Inflammatory macrophage (primary cell): ENCODE measurements around the gene RNF166.

Experiments
- DNase-seq, 2 donors: peaks; one replicate each; pipeline ENCODE4 v3.0.0-alpha.2; 2020 to 2022

The RNF166 gene

GRCh38 chr16:88691129-88691813 lies 14.9 kb downstream of the RNF166 start:
- DNase-seq, result no peak

- peak in 1 of 2 donors; percentile 31 for DNase-seq
Measured at GRCh38 chr16:88690341-88691128, 15.7 kb downstream of the RNF166 start.

DNA sequence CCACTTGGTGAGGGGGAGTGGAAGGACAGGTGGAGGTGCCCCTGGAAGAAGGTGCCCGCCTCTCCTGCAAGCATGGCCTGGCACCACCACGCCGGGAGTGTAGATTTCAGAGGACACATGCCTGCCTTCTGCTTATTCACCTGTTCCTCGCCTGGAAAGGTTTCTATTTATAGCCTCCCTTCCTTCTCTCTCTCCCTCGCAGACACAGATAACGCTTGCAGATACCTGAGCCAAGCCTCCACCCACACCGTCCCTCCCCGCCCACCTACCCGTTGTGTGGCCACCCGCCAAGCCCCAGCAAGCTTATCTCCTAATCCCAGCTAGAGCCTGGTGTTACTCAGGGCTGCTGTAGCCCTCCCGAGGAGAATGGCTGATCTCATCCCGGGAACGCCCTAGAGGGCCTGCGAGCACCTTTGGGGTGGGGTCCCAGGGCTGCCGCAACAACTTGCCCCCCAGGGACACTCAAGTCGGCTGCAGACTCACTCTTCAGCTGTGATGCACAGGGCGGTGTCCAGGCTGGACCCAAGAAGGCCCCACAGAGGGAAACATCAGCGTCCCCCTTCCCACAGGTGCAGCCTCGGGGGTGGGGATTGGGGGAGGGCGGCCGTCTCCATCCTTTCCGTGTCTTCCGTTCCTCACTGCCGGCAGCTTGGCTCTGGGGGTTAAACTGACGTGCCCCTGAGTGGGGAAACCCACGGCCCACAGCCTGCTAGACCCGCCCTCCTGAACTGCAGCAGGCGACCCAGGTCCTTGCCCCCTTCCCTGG lies 18.0 kb downstream of the RNF166 start:
- DNase-seq, result no peak

DNA sequence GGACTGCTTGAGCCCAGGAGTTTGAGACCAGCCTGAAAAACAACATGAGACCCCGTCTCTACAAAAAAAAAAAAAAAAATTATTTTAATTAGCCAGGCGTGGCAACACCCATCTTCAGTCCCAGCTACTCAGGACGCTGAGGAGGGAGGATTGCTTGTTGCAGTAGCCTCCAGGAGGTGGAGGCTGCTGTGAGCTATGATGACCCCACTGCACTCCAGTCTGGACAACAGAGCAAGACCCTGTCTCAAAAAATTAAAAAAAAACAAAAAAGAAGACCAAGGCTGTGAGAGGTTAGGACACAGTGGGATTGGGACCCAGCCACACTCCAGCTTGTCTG lies 18.6 kb downstream of the RNF166 start:
- no peak for DNase-seq

DNA sequence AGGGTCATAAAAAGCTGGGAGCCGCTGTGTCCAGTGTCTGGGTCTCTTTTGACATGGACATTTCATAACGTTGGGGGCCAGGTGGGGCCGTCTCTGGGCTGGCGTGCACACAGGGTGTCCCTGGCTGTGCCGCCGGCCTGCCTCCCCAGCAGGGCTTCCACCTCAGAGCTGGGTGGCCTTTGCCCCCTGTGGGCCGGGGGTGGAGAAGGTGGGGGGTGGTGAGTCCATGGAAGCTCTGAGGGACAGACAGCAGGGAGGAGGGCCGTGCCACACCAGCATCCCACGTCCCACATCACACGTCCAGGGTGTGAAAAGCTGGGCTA lies 19.0 kb downstream of the RNF166 start:
- no peak for DNase-seq

GRCh38 chr16:88686439-88687253 lies 19.6 kb downstream of the RNF166 start, which contains the start of gene SNAI3:
Gene SNAI3, minus strand, starts transcription at chr16:88686507. Its CDS starts 101 bp downstream, at chr16:88686406.
- DNase-seq, result peak; percentile 94 to 99

GRCh38 chr16:88686062-88686438 lies 20.2 kb downstream of the RNF166 start:
- DNase-seq, result peak in 1 of 2 donors; percentile 44

DNA sequence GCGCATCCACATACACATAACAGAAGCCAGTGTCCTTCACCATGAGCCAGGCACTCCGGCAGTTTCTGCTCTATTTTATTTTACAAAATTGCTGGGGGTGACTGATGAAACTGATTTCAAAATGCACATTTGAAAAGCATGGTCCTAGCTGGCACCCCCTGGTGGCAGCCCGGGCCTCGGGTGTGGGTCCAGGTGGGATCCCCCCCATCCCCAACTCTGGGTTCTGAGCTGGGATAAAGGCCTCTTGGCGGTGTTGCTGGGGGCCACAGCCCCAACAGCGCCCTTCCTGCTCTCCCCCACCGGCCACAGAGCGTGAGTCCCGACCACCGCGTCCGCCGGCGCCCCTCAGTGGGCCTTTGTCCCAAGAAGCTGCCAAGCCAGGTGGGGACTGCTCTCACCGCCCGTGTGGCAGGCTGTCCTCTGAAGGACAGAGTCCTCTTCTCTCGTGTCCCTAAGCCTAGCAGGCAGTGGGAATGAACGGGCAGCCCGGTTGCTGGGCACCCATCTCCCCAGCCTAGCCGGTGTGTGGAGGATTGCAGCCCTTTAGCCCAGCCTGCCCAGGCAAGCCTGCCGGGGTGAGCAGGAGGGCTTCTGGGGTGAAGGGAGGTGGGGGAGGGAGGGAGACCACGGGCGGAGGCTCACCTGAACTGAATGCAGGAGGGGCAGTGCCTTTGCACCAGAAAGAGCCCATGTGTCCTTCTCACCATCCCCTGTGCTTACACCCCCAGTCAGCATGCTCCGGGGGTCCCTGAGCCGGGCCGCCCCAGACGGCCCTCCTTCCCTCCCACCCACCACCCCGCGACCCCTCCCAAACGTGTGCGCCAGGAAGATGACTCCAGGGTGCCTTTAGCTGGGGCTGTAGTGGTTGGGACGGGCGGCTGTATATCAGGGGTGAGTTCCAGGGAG lies 20.8 kb downstream of the RNF166 start:
- DNase-seq, result peak; percentile 68 to 83

DNA sequence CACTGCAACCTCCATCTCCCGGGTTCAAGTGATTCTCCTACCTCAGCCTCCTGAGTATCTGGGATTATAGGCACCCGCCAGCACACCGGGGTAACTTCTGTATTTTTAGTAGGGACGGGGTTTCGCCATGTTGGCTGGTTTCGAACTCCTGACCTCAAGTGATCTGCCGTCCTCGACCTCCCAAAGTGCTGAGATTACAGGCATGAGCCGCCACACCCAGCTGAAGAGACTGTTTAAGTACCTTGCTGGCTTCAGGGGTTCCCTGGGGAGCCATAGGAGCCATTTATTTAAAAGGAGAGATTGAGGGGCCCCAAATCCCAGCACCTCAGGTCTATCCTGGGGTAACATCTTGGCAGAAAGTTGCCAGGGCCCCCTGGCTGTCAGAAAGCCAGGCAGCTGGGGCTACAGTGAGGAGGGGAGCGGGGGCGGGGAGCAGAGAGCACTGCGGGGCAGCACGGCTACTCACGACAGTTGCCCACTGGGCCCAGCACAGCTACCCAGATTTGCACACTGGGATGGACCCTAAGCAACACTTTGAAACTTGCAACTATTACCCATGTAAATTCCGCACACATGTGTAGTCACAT lies 21.5 kb downstream of the RNF166 start:
- DNase-seq, result peak in 1 of 2 donors; percentile 41

DNA sequence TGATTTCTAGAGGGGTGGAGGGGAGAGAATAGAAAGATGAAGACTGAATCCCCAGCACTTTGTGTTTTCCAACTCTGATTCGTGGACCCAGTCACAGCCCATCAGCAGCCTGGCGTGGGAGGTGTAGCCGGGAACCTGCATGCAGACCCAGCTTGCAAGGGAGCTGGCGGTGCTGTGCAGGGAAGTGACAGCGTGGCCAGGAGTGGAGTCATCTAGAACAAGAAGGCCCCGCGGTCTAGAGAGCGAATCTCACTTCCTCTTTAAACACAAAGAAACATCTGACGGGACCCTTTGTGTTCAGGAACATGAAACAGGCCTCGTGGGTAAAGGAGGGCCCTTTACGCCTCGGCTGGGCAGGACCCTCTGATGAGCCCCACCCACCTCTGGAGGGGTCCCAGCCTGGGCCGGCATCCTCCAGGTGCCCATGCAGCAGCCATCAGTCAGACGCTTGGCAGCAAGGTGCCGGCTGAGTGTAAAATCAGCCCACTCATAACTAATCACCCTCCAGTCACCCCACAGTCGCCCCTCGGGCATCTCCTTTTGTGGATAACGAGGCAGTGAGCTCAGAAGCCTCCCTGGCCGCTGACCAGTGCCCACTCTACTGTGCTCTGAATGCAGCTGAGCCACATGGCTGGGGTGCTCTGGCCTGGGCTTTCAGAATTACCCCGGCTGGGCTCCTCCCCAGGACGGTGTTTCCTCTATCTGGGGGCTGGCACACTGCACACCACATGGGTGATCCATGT lies 24.3 kb downstream of the RNF166 start:
- peak; percentile 89 to 97 for DNase-seq

DNA sequence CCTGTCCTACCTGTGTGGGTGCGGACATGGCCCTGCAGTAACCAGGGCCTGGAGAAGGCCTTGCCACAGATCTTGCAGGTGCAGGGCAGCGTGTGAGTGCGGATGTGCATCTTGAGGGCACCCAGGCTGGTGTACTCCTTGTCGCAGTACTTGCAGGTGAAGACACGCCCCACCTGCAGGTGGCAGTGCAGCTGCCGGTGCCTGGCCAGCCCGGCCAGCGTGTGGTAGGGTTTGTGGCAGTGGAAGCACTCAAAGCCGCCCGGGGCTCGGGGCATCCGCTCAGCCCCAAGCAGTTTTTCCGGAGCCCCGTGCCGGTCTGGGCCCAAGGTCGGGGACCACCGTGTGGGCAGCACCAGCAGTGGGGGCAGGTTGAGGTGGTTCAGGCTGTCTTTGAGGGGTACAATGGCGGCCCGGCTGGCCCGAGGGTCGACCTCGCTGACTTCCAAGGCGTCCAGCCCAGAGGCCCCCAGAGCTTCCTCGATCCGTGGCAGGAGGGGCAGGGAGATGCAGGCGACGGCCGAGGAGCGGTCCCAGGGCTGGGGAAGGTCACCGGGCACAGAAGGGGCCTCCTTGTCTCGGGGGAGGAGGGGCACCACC lies 25.0 kb downstream of the RNF166 start:
- no peak for DNase-seq

GRCh38 chr16:88680554-88681083 lies 25.6 kb downstream of the RNF166 start:
- no peak for DNase-seq

DNA sequence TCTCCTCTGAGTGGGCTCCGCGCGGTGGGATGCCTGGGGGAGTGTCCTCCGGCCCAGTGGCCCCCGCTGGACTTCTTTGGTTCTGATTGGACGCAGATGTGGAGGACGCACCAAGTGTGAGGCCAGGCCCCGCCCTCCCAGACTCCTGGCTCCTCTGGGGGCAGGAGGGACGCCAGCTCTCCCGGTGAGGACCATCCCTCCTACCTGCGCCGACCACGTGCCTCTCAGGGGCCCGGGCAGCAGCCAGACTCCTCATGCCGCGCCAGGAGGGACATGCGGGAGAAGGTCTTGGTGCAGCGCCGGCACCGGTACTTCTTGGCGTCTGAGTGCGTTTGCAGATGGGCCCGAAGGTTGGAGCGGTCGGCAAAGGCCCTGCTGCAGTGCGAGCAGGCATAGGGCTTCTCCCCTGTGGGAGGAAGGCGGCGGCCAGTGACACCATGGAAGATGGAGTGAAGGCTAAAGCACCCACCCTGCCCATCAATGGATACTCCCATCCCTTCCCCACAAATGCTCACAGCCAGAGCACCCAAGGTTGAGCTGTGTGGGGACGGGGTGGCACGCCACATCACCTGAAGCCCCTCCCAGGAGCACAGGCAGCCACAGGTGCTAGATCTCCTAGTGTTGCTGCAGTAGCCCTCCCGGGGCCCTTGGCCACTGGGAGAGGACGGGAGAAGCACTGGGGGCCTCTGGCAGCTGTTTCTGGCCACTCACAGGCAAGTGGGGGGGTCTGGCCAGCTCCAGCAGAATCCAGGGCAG lies 27.8 kb downstream of the RNF166 start:
- no peak for DNase-seq

DNA sequence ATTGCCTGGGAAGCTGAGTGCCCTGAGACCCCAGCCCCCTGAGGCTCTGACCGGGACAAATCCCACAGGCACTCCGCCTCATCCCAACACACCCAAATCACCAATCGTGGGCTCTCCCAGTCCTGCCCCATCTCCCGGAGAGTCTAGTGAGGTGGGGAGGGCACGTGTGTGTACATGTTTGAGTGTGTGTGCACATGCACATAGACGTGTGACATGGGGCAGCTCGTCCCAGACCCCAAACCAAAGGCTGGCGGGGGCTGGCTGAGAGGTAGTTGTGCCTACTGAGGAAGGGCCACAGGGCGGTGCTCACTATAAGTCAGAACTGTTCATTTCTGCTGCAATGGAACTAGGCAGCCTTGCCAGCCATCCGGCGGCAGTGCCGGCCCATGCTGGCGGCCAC lies 28.5 kb downstream of the RNF166 start:
- DNase-seq, result no peak

DNA sequence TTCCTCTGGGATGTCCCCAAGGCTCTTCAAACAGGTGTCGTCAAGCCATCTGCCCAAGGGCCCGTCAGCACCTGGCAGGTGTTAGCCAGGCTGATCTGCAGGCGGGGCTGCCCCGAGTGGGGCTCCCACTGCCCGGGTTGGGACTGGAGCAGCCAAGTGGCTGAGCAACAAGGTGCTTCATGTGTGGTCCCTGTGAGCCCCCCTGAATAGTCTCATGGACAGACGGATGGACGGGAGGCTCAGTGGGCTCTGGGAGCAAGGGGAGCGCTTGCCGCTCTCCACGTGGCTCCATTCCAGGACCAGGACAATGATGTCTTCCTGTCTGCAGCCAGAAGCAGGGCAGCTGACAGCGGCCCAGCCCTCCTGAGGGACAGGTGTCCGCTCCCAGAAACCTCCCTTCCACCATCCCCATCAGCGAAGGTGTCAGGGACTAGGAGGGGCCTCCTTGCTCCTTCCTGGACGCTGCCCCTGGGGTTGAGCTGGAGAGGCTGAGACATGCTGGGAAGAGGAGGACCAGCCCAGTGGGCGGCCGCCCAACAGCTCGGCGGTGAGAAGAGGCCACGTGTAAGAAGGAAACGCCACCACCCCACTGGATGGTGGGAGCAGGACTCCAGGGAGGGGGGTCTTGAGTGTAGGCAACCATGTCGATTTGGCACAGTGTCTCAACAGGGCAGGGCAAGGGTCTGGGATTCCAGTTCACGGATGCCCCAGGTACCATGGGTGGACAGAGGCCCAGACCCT lies 29.5 kb downstream of the RNF166 start:
- no peak for DNase-seq

DNA sequence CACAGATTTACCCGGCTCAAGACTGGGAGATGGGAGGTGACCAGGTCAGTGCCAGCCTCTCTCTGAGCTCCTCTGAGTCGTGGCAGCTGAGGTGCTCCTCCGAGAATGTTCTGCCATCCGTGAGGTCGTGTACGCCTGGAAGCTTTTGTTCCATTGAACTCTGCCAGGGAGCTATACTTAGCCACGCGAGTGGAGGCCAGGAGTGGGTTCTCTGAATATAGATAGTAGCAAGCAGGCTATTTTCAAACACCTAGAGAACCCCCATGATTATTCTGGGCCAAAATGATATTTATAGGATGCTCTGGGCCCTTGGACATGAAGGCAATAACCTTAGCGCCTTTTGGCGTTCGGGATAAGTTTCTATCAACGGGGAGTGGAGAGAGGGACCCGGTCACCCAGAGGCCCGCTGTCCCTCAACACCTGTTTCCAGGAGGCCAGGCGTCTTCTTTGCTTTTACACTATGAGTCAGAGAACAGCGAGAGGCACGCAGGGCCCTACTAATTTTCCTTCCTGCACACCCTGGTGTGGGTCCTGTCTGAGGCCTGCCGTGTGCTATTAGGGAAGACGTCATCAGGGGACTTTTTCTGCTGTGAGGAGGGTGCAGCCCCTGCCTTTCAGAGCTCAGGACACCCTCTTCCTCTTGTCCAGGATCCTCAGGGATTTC lies 32.4 kb downstream of the RNF166 start:
- DNase-seq, result no peak

- no peak for DNase-seq
Measured at GRCh38 chr16:88672776-88673175, 33.4 kb downstream of the RNF166 start.

- no peak for DNase-seq
Measured at GRCh38 chr16:88671806-88672205, 34.4 kb downstream of the RNF166 start.
